GM23338 (cell line): ENCODE data around the gene FFAR2.

Experiments
- CREB1 ChIP-seq: fragments of 250-450 bp; sonication (Bioruptor Pico); IDR thresholded peaks from 2 replicates; pipeline ENCODE4 v1.5.0; 2020; ENCODE audit warnings: low read depth, mild to moderate bottlenecking, moderate library complexity
- EZH2 ChIP-seq: fragments of 200-600 bp; sonication (generic); IDR thresholded peaks from one replicate; pipeline ENCODE4 v1.8.0; 2017; ENCODE audit warnings: antibody characterized with exemption, mild to moderate bottlenecking, low read depth; ENCODE audit not compliant: unreplicated experiment
- EZH2phosphoT487 ChIP-seq: fragments of 200-600 bp; sonication (generic); IDR thresholded peaks from one replicate; pipeline ENCODE4 v1.8.1; 2018; ENCODE audit warnings: antibody characterized with exemption; ENCODE audit not compliant: unreplicated experiment
- JUNB ChIP-seq: IDR thresholded peaks from one replicate; pipeline ENCODE4 v1.6.1; 2016; ENCODE audit warnings: antibody characterized with exemption; ENCODE audit not compliant: unreplicated experiment
- NANOG ChIP-seq: IDR thresholded peaks from 2 replicates; pipeline ENCODE4 v1.6.1; 2016; ENCODE audit warnings: antibody characterized with exemption, borderline replicate concordance
- POLR2AphosphoS5 ChIP-seq: IDR thresholded peaks from 2 replicates; pipeline ENCODE4 v1.6.1; 2016; ENCODE audit warnings: antibody characterized with exemption, low read depth
- ZNF114 ChIP-seq: fragments of 250-450 bp; sonication (Bioruptor Pico); IDR thresholded peaks from 2 replicates; pipeline ENCODE4 v1.5.0; 2020; ENCODE audit warnings: mild to moderate bottlenecking, moderate library complexity
- TF ChIP-seq, protein P1 (sequence below), 2 experiments: fragments of 200-600 bp in 1 of 2; sonication (generic) in 1 of 2; conservative IDR thresholded peaks; 2 replicates each; pipeline versions ENCODE4 v1.5.1 to v1.6.1; 2016 to 2017; ENCODE audit warnings: antibody characterized with exemption in 2 of 2, low read depth in 2 of 2, mild to moderate bottlenecking in 2 of 2, moderate library complexity in 1 of 2
- TF ChIP-seq, protein P2 (sequence below): IDR thresholded peaks from one replicate; pipeline ENCODE4 v1.6.1; 2018; ENCODE audit warnings: antibody characterized with exemption; ENCODE audit not compliant: unreplicated experiment
- TF ChIP-seq, protein P3 (sequence below): fragments of 250-450 bp; sonication (Bioruptor Pico); IDR thresholded peaks from 2 replicates; pipeline ENCODE4 v1.5.0; 2020; ENCODE audit warnings: mild to moderate bottlenecking, moderate library complexity

DNA sequence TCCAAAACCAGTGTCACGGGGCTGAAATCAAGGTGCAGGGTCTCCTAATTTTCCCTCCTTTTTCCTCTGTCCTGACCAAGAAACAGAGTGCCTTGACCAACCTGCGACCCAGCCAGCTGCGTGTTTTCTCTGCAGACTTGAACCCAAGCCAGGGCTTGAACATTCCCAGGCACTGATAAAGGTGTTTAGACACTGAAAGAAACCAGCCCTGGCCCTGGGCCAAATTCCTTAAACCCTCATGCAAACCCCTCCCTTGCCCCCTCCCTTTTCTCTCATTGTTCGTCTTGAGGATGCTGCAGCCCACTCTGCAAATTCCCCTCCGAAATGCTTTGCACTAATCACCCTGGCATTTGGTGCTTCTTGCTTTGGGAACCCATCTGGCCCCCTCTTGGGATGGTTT is 9.5 kb upstream of the FFAR2 start:
- TF ChIP-seq, protein P1, sequence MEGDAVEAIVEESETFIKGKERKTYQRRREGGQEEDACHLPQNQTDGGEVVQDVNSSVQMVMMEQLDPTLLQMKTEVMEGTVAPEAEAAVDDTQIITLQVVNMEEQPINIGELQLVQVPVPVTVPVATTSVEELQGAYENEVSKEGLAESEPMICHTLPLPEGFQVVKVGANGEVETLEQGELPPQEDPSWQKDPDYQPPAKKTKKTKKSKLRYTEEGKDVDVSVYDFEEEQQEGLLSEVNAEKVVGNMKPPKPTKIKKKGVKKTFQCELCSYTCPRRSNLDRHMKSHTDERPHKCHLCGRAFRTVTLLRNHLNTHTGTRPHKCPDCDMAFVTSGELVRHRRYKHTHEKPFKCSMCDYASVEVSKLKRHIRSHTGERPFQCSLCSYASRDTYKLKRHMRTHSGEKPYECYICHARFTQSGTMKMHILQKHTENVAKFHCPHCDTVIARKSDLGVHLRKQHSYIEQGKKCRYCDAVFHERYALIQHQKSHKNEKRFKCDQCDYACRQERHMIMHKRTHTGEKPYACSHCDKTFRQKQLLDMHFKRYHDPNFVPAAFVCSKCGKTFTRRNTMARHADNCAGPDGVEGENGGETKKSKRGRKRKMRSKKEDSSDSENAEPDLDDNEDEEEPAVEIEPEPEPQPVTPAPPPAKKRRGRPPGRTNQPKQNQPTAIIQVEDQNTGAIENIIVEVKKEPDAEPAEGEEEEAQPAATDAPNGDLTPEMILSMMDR (conservative IDR thresholded peaks at IDR 0.05; ENCODE audit: low read depth in 2 of 2), result no peak
- TF ChIP-seq ZNF114 (no peak), POLR2AphosphoS5 (no peak), EZH2phosphoT487 (no peak), EZH2 (no peak), CREB1 (no peak), JUNB (no peak), NANOG (no peak)
- TF ChIP-seq, protein P2, sequence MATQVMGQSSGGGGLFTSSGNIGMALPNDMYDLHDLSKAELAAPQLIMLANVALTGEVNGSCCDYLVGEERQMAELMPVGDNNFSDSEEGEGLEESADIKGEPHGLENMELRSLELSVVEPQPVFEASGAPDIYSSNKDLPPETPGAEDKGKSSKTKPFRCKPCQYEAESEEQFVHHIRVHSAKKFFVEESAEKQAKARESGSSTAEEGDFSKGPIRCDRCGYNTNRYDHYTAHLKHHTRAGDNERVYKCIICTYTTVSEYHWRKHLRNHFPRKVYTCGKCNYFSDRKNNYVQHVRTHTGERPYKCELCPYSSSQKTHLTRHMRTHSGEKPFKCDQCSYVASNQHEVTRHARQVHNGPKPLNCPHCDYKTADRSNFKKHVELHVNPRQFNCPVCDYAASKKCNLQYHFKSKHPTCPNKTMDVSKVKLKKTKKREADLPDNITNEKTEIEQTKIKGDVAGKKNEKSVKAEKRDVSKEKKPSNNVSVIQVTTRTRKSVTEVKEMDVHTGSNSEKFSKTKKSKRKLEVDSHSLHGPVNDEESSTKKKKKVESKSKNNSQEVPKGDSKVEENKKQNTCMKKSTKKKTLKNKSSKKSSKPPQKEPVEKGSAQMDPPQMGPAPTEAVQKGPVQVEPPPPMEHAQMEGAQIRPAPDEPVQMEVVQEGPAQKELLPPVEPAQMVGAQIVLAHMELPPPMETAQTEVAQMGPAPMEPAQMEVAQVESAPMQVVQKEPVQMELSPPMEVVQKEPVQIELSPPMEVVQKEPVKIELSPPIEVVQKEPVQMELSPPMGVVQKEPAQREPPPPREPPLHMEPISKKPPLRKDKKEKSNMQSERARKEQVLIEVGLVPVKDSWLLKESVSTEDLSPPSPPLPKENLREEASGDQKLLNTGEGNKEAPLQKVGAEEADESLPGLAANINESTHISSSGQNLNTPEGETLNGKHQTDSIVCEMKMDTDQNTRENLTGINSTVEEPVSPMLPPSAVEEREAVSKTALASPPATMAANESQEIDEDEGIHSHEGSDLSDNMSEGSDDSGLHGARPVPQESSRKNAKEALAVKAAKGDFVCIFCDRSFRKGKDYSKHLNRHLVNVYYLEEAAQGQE, result no peak
- TF ChIP-seq, protein P3, sequence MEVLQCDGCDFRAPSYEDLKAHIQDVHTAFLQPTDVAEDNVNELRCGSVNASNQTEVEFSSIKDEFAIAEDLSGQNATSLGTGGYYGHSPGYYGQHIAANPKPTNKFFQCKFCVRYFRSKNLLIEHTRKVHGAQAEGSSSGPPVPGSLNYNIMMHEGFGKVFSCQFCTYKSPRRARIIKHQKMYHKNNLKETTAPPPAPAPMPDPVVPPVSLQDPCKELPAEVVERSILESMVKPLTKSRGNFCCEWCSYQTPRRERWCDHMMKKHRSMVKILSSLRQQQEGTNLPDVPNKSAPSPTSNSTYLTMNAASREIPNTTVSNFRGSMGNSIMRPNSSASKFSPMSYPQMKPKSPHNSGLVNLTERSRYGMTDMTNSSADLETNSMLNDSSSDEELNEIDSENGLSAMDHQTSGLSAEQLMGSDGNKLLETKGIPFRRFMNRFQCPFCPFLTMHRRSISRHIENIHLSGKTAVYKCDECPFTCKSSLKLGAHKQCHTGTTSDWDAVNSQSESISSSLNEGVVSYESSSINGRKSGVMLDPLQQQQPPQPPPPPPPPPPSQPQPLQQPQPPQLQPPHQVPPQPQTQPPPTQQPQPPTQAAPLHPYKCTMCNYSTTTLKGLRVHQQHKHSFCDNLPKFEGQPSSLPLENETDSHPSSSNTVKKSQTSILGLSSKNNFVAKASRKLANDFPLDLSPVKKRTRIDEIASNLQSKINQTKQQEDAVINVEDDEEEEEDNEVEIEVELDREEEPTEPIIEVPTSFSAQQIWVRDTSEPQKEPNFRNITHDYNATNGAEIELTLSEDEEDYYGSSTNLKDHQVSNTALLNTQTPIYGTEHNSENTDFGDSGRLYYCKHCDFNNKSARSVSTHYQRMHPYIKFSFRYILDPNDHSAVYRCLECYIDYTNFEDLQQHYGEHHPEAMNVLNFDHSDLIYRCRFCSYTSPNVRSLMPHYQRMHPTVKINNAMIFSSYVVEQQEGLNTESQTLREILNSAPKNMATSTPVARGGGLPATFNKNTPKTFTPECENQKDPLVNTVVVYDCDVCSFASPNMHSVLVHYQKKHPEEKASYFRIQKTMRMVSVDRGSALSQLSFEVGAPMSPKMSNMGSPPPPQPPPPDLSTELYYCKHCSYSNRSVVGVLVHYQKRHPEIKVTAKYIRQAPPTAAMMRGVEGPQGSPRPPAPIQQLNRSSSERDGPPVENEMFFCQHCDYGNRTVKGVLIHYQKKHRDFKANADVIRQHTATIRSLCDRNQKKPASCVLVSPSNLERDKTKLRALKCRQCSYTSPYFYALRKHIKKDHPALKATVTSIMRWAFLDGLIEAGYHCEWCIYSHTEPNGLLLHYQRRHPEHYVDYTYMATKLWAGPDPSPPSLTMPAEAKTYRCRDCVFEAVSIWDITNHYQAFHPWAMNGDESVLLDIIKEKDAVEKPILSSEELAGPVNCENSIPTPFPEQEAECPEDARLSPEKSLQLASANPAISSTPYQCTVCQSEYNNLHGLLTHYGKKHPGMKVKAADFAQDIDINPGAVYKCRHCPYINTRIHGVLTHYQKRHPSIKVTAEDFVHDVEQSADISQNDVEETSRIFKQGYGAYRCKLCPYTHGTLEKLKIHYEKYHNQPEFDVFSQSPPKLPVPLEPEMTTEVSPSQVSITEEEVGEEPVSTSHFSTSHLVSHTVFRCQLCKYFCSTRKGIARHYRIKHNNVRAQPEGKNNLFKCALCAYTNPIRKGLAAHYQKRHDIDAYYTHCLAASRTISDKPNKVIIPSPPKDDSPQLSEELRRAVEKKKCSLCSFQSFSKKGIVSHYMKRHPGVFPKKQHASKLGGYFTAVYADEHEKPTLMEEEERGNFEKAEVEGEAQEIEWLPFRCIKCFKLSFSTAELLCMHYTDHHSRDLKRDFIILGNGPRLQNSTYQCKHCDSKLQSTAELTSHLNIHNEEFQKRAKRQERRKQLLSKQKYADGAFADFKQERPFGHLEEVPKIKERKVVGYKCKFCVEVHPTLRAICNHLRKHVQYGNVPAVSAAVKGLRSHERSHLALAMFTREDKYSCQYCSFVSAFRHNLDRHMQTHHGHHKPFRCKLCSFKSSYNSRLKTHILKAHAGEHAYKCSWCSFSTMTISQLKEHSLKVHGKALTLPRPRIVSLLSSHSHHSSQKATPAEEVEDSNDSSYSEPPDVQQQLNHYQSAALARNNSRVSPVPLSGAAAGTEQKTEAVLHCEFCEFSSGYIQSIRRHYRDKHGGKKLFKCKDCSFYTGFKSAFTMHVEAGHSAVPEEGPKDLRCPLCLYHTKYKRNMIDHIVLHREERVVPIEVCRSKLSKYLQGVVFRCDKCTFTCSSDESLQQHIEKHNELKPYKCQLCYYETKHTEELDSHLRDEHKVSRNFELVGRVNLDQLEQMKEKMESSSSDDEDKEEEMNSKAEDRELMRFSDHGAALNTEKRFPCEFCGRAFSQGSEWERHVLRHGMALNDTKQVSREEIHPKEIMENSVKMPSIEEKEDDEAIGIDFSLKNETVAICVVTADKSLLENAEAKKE, result no peak
